Karpas-422 (cell line): ENCODE results near the gene RNF144A. TPM values are rescaled to one million over a fixed set of nuclear protein-coding genes. Genes with fewer than 3 reads are reported as not detected.

Source experiments
- DNase-seq: peaks from one replicate; pipeline ENCODE4 v3.0.0-alpha.2; 2015
- H2AFZ ChIP-seq: fragments of 200-600 bp; sonication (generic); 2 replicates; pipeline ENCODE4 v1.6.1; 2014; ENCODE audit warnings: antibody characterized with exemption, low read length, mixed read lengths
- H3K27ac ChIP-seq: fragments of 200-600 bp; sonication (generic); 2 replicates; pipeline ENCODE4 v1.5.1; 2014; ENCODE audit warnings: mild to moderate bottlenecking, low read length, moderate library complexity
- H3K27me3 ChIP-seq: fragments of 200-600 bp; sonication (generic); 2 replicates; pipeline ENCODE4 v1.6.1; 2014; ENCODE audit warnings: low read length, mixed read lengths
- H3K36me3 ChIP-seq: fragments of 200-600 bp; sonication (generic); 2 replicates; pipeline ENCODE4 v1.6.1; 2014; ENCODE audit warnings: low read length, mixed read lengths; ENCODE audit not compliant: insufficient read depth
- H3K4me1 ChIP-seq: fragments of 200-600 bp; sonication (generic); 2 replicates; pipeline ENCODE4 v1.6.1; 2014; ENCODE audit warnings: mild to moderate bottlenecking, low read length, mixed read lengths
- H3K4me2 ChIP-seq: fragments of 200-600 bp; sonication (generic); 2 replicates; pipeline ENCODE4 v1.6.1; 2014; ENCODE audit warnings: low read length, low read depth, mild to moderate bottlenecking; ENCODE audit not compliant: poor library complexity, severe bottlenecking
- H3K4me3 ChIP-seq: fragments of 200-600 bp; sonication (generic); 2 replicates; pipeline ENCODE4 v1.5.1; 2014; ENCODE audit warnings: mild to moderate bottlenecking, antibody characterized with exemption, low read length, mixed read lengths
- H3K79me2 ChIP-seq: fragments of 200-600 bp; sonication (generic); 2 replicates; pipeline ENCODE4 v1.6.1; 2014; ENCODE audit warnings: mild to moderate bottlenecking, low read length, mixed read lengths
- H3K9ac ChIP-seq: fragments of 200-600 bp; sonication (generic); 2 replicates; pipeline ENCODE4 v1.6.0; 2014; ENCODE audit warnings: low read length
- H3K9me2 ChIP-seq: fragments of 200-600 bp; sonication (generic), shearing (Covaris generic); replicated peaks from 2 replicates; pipeline ENCODE4 v1.6.0; 2014; ENCODE audit warnings: mild to moderate bottlenecking, low read length, moderate library complexity; ENCODE audit not compliant: insufficient read depth
- H3K9me3 ChIP-seq: fragments of 300-700, 200-600 bp; sonication (generic); 2 replicates; pipeline ENCODE4 v1.6.1; 2014; ENCODE audit warnings: low read length, mixed read lengths
- H4K20me1 ChIP-seq: fragments of 200-600 bp; sonication (generic); 2 replicates; pipeline ENCODE4 v1.6.1; 2014; ENCODE audit warnings: mild to moderate bottlenecking, antibody characterized with exemption, low read length, low read depth; ENCODE audit not compliant: insufficient read depth
- total RNA-seq: library from RNA; depleted of rRNA; stranded (reverse); fragments of >200 nt; shearing (Covaris generic); gene quantifications from 2 replicates; pipeline ENCODE4 v1.2.3, GENCODE V29; 2014; ENCODE audit warnings: low replicate concordance

Gene RNF144A
- total RNA-seq, 1 experiment from 2014 or later, result 0.07 TPM

GRCh38 chr2:7007846-7008741 is 90.9 kb downstream of the RNF144A start:
- no peak overlapping the region for H3K4me2 ChIP-seq
- no peak overlapping the region for H2AFZ ChIP-seq
- H3K27ac ChIP-seq, result no peak overlapping the region

GRCh38 chr2:7009207-7009911 is 92.1 kb downstream of the RNF144A start:
- DNase-seq, result no peak
- no peaks in the 10 kb centered on the region for H3K9me2 ChIP-seq

More at GRCh38 chr2:7007846-7008741, 90.9 kb downstream of the RNF144A start:
- no peak for DNase-seq
- Histone ChIP-seq H3K36me3 (no peaks in the 10 kb centered on the region), H3K27me3 (no peaks in the 10 kb centered on the region), H4K20me1 (no peaks in the 10 kb centered on the region), H3K9me2 (no peaks in the 10 kb centered on the region), H3K9ac (no peak overlapping the region), H3K79me2 (no peaks in the 10 kb centered on the region), H3K4me3 (no peak overlapping the region), H3K4me1 (no peaks in the 10 kb centered on the region), H3K9me3 (no peaks in the 10 kb centered on the region)

GRCh38 chr2:7010391-7011054 is 93.3 kb downstream of the RNF144A start:
- Histone ChIP-seq H3K27me3 (no peaks in the 10 kb centered on the region), H3K36me3 (no peaks in the 10 kb centered on the region), H3K9me3 (no peaks in the 10 kb centered on the region), H2AFZ (no peak overlapping the region), H3K79me2 (no peaks in the 10 kb centered on the region), H3K4me3 (no peak overlapping the region), H3K9ac (no peak overlapping the region), H4K20me1 (no peaks in the 10 kb centered on the region), H3K9me2 (no peaks in the 10 kb centered on the region), H3K4me2 (no peak overlapping the region), H3K27ac (no peak overlapping the region), H3K4me1 (no peaks in the 10 kb centered on the region)
- no peak for DNase-seq

More at GRCh38 chr2:7009207-7009911, 92.1 kb downstream of the RNF144A start:
- H3K4me1 ChIP-seq, result no peaks in the 10 kb centered on the region
- no peaks in the 10 kb centered on the region for H3K36me3 ChIP-seq
- H3K4me2 ChIP-seq, result no peak overlapping the region
- no peak overlapping the region for H3K9ac ChIP-seq
- no peaks in the 10 kb centered on the region for H3K27me3 ChIP-seq
- no peak overlapping the region for H2AFZ ChIP-seq
- H3K27ac ChIP-seq, result no peak overlapping the region
- no peaks in the 10 kb centered on the region for H3K79me2 ChIP-seq
- H3K4me3 ChIP-seq, result no peak overlapping the region
- no peaks in the 10 kb centered on the region for H3K9me3 ChIP-seq
- no peaks in the 10 kb centered on the region for H4K20me1 ChIP-seq

- H3K9me2 ChIP-seq, result no peaks in the 10 kb centered on the region
- no peaks in the 10 kb centered on the region for H3K27me3 ChIP-seq
- no peak overlapping the region for H3K9ac ChIP-seq
- no peaks in the 10 kb centered on the region for H3K36me3 ChIP-seq
- no peak overlapping the region for H3K4me2 ChIP-seq
- no peaks in the 10 kb centered on the region for H3K9me3 ChIP-seq
- H2AFZ ChIP-seq, result no peak overlapping the region
- no peak overlapping the region for H3K4me3 ChIP-seq
- H3K79me2 ChIP-seq, result no peaks in the 10 kb centered on the region
- H3K27ac ChIP-seq, result no peak overlapping the region
- no peaks in the 10 kb centered on the region for H3K4me1 ChIP-seq
- DNase-seq, result no peak
- no peaks in the 10 kb centered on the region for H4K20me1 ChIP-seq
Measured at GRCh38 chr2:7011356-7012083, 94.3 kb downstream of the RNF144A start.

- Histone ChIP-seq H3K79me2 (no peaks in the 10 kb centered on the region), H3K4me2 (no peak overlapping the region), H3K4me3 (no peak overlapping the region), H3K9me3 (no peaks in the 10 kb centered on the region), H2AFZ (no peak overlapping the region), H4K20me1 (no peaks in the 10 kb centered on the region), H3K27ac (no peak overlapping the region), H3K9ac (no peak overlapping the region), H3K9me2 (no peaks in the 10 kb centered on the region), H3K36me3 (no peaks in the 10 kb centered on the region), H3K27me3 (no peaks in the 10 kb centered on the region), H3K4me1 (no peaks in the 10 kb centered on the region)
- no peak for DNase-seq
Measured at GRCh38 chr2:7012141-7012764, 95.0 kb downstream of the RNF144A start.

GRCh38 chr2:7013471-7014160 is 96.4 kb downstream of the RNF144A start:
- H3K79me2 ChIP-seq, result no peaks in the 10 kb centered on the region
- no peaks in the 10 kb centered on the region for H3K36me3 ChIP-seq
- DNase-seq, result no peak
- H2AFZ ChIP-seq, result no peak overlapping the region
- no peak overlapping the region for H3K4me2 ChIP-seq
- H4K20me1 ChIP-seq, result no peaks in the 10 kb centered on the region
- H3K4me3 ChIP-seq, result no peak overlapping the region
- H3K27me3 ChIP-seq, result no peaks in the 10 kb centered on the region
- H3K9me3 ChIP-seq, result no peaks in the 10 kb centered on the region
- no peak overlapping the region for H3K27ac ChIP-seq
- H3K4me1 ChIP-seq, result no peaks in the 10 kb centered on the region
- H3K9ac ChIP-seq, result no peak overlapping the region
- no peaks in the 10 kb centered on the region for H3K9me2 ChIP-seq

GRCh38 chr2:7014174-7014640 is 97.0 kb downstream of the RNF144A start:
- DNase-seq, result peak; percentile 67
- Histone ChIP-seq H3K9me3 (no peaks in the 10 kb centered on the region), H3K4me1 (no peaks in the 10 kb centered on the region), H2AFZ (no peak overlapping the region), H3K4me3 (no peak overlapping the region), H4K20me1 (no peaks in the 10 kb centered on the region), H3K4me2 (no peak overlapping the region), H3K27ac (no peak overlapping the region), H3K9ac (no peak overlapping the region), H3K27me3 (no peaks in the 10 kb centered on the region), H3K36me3 (no peaks in the 10 kb centered on the region), H3K79me2 (no peaks in the 10 kb centered on the region), H3K9me2 (no peaks in the 10 kb centered on the region)
